Measurements from ENCODE around the gene GKN2.

- TF ChIP-seq HMGXB4 (CRISPR knock-in tag; IDR thresholded peaks at IDR 0.05): no peak
- TF ChIP-seq USF1 (CRISPR knock-in tag; IDR thresholded peaks at IDR 0.05): no peak
Measured at GRCh38 chr2:68974251-68974650, 21.6 kb upstream of the GKN2 start, which contains the start of gene GKN1.

All from WTC11 (cell line).